Vein endothelial cell (primary cell): Measurements from ENCODE around the gene MCRIP2. TPM values are rescaled to one million over a fixed set of nuclear protein-coding genes. Genes with fewer than 3 reads are reported as not detected.

Experiments
- total RNA-seq: library from RNA; depleted of rRNA; stranded (reverse); fragments of >200 nt; gene quantifications from 2 replicates; pipeline ENCODE4 v1.2.3, GENCODE V29; 2012

MCRIP2 gene, protein sequence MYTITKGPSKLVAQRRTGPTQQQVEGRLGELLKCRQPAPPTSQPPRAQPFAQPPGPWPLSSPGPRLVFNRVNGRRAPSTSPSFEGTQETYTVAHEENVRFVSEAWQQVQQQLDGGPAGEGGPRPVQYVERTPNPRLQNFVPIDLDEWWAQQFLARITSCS
- 14.0 and 20.9 TPM in 2 replicates for total RNA-seq

GRCh38 chr16:641326-642188, at the start of gene MCRIP2:
Gene MCRIP2 (plus strand): TSS chr16:641828. CDS start chr16:641992, 164 bp downstream.

GRCh38 chr16:630815-631405, 10.7 kb upstream of the MCRIP2 start, which contains the start of gene WFIKKN1:
Gene WFIKKN1 (plus strand): TSS chr16:630985. CDS start chr16:631254, 269 bp downstream.

GRCh38 chr16:636206-637080, 5.2 kb upstream of the MCRIP2 start, which contains the start of gene METTL26:
Gene METTL26 (minus strand): TSS chr16:636305. CDS start chr16:636290, 15 bp downstream.

GRCh38 chr16:648781-649589, 7.4 kb downstream of the MCRIP2 start, which contains the start of gene WDR90:
Gene WDR90 (plus strand): TSS chr16:649365. CDS start chr16:649417, 52 bp downstream.

DNA sequence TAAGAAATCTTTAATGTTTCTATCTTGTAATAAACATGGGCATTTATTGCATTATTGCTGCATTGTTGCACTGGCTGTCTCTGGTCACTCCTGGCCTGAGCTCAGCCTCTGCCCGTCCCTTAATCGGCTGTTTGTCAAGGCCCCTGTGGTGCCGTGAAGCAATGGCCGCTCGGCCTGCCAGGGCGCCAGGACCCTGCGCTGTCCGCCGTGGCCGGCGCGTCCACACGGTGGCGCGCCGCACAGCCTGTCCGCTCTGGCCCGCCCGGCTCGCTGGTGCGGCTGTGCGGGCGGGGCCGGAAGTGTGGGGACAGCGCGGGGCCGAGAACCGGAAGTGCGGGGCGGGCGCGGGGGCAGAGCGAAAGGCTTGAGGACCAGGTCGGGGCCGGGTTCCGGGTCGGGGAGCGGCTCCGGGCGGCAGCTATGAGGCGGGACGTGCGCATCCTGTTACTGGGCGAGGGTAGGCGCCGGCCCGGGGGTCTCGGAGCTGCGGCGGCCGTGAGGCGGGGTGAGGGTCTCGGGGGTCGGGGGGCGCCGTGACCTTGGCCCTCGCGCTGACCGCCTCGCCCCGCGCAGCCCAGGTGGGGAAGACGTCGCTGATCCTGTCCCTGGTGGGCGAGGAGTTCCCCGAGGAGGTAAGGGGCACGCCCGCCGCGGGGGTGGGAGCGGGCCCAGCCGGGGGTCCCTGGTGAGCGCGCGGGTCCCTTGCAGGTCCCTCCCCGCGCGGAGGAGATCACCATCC, 26.3 kb downstream of the MCRIP2 start, which contains the start of gene RHOT2:
TSS of gene RHOT2 (plus strand) at position 353 of the 739 bp plus-strand sequence. CDS start at position 421, 68 bp downstream.

GRCh38 chr16:674968-675883, 33.6 kb downstream of the MCRIP2 start, which contains the start of gene RHBDL1:
Gene RHBDL1 (plus strand): TSS chr16:675671. CDS start chr16:675791, 120 bp downstream.

GRCh38 chr16:679814-680624, 38.4 kb downstream of the MCRIP2 start, which contains the start of gene STUB1:
Gene STUB1 (plus strand): TSS chr16:680410. CDS start chr16:680526, 116 bp downstream.

DNA sequence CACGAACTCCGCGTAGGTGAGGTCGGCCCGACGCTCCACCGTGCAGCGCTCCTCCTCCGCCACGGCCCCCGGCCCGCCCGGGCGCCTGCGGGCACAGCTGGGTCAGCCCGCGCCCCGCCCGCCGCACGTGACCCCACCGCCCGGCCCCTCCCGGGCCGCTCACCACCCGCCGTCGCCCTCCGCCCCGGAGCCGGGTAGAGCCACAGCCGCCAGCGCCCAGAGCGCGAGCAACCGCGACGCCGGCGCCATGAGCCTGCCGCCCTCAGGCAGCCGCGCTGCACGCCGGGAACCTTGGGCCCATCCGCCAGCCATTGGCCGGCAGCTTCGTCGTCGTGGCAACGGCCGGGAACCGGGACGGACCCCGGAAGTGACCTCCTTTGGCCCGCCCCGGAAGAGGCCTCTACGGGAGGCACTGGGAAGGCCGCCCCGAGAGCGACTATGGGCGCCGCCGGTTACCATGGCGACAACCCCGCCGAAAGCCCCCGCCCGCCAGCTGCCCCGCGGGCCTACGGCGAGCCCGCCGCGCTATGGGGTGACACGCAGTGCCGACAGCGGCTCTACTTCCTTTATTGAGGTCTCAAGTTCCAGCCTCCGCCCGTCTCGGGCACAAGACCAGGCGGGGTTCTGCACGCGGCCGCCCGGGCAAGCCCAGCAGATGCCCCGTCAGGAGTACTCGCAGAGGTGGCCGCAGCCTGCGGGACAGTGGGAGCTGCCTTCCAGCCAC, 42.6 kb downstream of the MCRIP2 start, which contains the start of gene JMJD8:
TSS of gene JMJD8 (minus strand) at position 264 of the 724 bp plus-strand sequence. CDS start at position 249, 15 bp downstream.

Other genes with a start within 250 kb of the MCRIP2 start
- 99.6 and 146 TPM in 2 replicates for gene NME4, start 244.6 kb upstream of the MCRIP2 start, total RNA-seq
- 19.0 and 21.2 TPM in 2 replicates for gene DECR2, start 239.9 kb upstream of the MCRIP2 start, total RNA-seq
- gene RAB11FIP3, start 216.2 kb upstream of the MCRIP2 start, total RNA-seq, result 27.4 and 37.9 TPM in 2 replicates
- gene CAPN15, start 114.1 kb upstream of the MCRIP2 start, total RNA-seq, result 56.2 and 61.2 TPM in 2 replicates
- not detected in 2 replicates for gene PRR35, start 81.4 kb upstream of the MCRIP2 start, total RNA-seq
- gene NHLRC4, start 74.8 kb upstream of the MCRIP2 start, total RNA-seq, result 2.4 and 2.9 TPM in 2 replicates
- 28.4 and 45.1 TPM in 2 replicates for gene PIGQ, start 71.9 kb upstream of the MCRIP2 start, total RNA-seq
- gene RAB40C, start 51.8 kb upstream of the MCRIP2 start, total RNA-seq, result 15.0 and 17.0 TPM in 2 replicates
- gene WFIKKN1, start 10.8 kb upstream of the MCRIP2 start, total RNA-seq, result under 0.01 and 0.19 TPM in 2 replicates
- gene METTL26, start 5.5 kb upstream of the MCRIP2 start, total RNA-seq, result 90.8 and 142 TPM in 2 replicates
- gene WDR90, start 7.5 kb downstream of the MCRIP2 start, total RNA-seq, result 15.9 and 18.6 TPM in 2 replicates
- gene RHOT2, start 26.3 kb downstream of the MCRIP2 start, total RNA-seq, result 44.6 and 53.2 TPM in 2 replicates
- 0.38 and 0.65 TPM in 2 replicates for gene RHBDL1, start 33.8 kb downstream of the MCRIP2 start, total RNA-seq
- 115 and 135 TPM in 2 replicates for gene STUB1, start 38.6 kb downstream of the MCRIP2 start, total RNA-seq
- gene JMJD8, start 42.5 kb downstream of the MCRIP2 start, total RNA-seq, result 39.8 and 63.7 TPM in 2 replicates
- gene WDR24, start 48.6 kb downstream of the MCRIP2 start, total RNA-seq, result 8.5 and 9.5 TPM in 2 replicates
- gene FBXL16, start 64.0 kb downstream of the MCRIP2 start, total RNA-seq, result under 0.01 and 0.29 TPM in 2 replicates
- 22.2 and 35.3 TPM in 2 replicates for gene METRN, start 73.3 kb downstream of the MCRIP2 start, total RNA-seq
- 23.1 and 33.6 TPM in 2 replicates for gene ANTKMT, start 79.3 kb downstream of the MCRIP2 start, total RNA-seq
- 1.3 and 1.6 TPM in 2 replicates for gene CCDC78, start 84.6 kb downstream of the MCRIP2 start, total RNA-seq
- 9.7 and 13.4 TPM in 2 replicates for gene HAGHL, start 85.3 kb downstream of the MCRIP2 start, total RNA-seq
- 36.8 and 40.5 TPM in 2 replicates for gene CIAO3, start 99.2 kb downstream of the MCRIP2 start, total RNA-seq
- gene MSLN, start 118.9 kb downstream of the MCRIP2 start, total RNA-seq, result not detected in 2 replicates
- 51.9 and 52.7 TPM in 2 replicates for gene RPUSD1, start 146.6 kb downstream of the MCRIP2 start, total RNA-seq
- gene CHTF18, start 146.8 kb downstream of the MCRIP2 start, total RNA-seq, result 15.0 and 20.4 TPM in 2 replicates
- not detected in 2 replicates for gene GNG13, start 158.9 kb downstream of the MCRIP2 start, total RNA-seq